ENCODE measurements around the gene SRGAP3.

DNA sequence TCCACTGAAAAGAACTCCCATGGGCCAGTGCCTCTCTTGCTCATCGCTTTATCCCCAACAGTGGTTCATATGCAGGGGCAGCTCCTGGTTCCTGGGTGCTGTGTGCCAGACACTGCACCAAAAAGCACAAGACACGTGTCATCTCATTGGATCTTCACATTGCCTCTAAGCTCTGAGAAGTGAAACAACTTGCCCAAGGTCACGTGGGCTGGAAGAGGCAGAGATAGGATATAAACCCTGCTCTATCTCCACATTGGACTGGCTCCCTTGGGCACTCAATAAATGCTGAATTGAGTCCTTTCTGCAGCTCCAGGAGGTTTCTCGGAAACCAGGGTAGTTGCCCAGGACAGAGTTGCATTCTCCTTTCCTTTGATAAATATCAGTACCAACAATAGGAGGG lies 88.1 kb downstream of the SRGAP3 start:
- TF ChIP-seq, protein P1, sequence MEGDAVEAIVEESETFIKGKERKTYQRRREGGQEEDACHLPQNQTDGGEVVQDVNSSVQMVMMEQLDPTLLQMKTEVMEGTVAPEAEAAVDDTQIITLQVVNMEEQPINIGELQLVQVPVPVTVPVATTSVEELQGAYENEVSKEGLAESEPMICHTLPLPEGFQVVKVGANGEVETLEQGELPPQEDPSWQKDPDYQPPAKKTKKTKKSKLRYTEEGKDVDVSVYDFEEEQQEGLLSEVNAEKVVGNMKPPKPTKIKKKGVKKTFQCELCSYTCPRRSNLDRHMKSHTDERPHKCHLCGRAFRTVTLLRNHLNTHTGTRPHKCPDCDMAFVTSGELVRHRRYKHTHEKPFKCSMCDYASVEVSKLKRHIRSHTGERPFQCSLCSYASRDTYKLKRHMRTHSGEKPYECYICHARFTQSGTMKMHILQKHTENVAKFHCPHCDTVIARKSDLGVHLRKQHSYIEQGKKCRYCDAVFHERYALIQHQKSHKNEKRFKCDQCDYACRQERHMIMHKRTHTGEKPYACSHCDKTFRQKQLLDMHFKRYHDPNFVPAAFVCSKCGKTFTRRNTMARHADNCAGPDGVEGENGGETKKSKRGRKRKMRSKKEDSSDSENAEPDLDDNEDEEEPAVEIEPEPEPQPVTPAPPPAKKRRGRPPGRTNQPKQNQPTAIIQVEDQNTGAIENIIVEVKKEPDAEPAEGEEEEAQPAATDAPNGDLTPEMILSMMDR (IDR thresholded peaks at IDR 0.05; ENCODE audit: low read length) = no peak
- TF ChIP-seq EZH2 (IDR thresholded peaks at IDR 0.05; ENCODE audit: borderline replicate concordance, low read length) = no peak
